ENCODE measurements around the gene INTS1.
A peak's percentile ranks its signal among the peaks of the same experiment; 100 is the strongest.

The INTS1 gene

DNA sequence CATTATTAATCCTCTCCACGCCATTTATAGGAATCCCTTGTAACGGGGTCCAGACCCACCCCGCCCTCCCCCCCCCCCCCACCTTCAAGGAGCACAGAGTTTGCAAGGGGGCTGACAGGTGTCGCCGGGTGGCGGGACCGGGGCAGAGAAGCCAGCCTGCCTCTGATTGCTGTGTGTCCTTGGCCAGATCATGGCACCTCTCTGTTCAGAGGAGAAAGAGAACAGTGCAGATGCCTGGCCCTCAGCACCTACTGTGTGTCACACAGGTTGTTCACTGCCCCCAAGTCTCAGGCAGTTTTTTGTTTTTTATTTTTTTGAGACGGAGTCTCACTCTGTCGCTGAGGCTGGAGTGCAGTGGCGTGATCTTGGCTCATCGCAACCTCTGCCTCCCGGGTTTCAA is 39.5 kb downstream of the INTS1 start:
- DNase-seq (ENCODE audit: low read depth in 3 of 3, low spot score in 1 of 3), result no peak

DNA sequence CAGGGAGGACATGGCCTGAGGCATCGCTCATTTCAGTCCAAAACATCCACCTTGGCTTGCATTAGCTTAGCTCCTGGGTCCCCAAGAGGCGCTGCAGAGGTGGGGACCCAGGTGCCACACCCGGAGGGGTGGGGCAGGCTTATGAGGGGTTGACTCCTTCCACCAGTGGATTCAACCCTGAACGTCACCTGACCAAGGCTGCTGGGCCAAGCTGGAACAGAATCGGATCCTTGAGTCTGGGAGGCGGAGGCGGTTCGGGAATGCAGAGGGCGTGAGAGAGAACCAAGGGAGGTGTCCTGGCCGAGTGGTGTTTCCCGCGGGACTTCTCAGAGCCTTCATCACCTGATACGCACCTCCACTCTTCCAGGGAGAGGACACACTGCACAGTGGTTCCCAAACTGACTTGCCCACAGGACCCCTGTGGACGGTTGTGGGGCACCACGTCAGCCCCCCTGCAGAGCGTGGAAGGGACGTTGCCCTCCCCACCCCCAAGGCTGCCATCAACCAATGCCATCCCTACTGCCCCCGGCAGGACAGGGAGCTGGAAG is 40.4 kb downstream of the INTS1 start:
- DNase-seq (ENCODE audit: low read depth in 3 of 3, low spot score in 1 of 3), result no peak

DNA sequence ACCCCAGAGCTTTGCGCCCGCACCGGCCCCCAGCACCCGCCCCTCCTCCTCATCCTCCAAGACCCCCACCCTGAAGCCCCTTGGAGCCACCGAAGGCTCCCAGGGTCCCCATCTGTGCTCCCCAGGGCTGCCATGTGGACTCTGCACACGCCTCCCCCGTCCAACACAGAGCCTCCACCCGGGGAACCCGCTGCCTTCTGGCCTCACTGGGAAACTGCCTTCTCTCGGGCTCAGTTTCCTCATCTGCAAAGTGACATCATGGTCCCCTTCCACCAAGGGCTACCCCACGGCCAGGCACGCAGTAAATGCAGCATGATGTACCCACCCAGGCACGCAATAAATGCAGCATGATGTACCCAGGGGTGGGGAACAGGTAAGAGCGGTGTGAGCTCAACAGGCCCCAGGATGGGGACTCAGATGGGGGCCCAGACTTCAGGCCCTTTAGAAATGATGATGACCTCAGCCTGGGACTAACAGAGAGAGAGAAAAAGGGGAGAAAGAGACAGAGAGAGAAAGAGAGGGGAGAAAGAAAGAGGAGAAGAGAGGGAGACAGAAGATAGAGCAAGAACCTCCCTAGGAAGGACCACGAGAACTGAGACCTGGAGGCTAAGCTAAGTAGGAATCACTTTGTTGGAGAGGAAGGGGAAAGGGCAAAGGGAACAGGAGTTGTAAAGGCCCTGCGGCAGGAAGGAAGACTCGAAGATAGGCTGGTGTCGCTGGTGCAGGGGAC is 42.4 kb downstream of the INTS1 start:
- DNase-seq (ENCODE audit: low read depth in 3 of 3, low spot score in 1 of 3), result no peak

DNA sequence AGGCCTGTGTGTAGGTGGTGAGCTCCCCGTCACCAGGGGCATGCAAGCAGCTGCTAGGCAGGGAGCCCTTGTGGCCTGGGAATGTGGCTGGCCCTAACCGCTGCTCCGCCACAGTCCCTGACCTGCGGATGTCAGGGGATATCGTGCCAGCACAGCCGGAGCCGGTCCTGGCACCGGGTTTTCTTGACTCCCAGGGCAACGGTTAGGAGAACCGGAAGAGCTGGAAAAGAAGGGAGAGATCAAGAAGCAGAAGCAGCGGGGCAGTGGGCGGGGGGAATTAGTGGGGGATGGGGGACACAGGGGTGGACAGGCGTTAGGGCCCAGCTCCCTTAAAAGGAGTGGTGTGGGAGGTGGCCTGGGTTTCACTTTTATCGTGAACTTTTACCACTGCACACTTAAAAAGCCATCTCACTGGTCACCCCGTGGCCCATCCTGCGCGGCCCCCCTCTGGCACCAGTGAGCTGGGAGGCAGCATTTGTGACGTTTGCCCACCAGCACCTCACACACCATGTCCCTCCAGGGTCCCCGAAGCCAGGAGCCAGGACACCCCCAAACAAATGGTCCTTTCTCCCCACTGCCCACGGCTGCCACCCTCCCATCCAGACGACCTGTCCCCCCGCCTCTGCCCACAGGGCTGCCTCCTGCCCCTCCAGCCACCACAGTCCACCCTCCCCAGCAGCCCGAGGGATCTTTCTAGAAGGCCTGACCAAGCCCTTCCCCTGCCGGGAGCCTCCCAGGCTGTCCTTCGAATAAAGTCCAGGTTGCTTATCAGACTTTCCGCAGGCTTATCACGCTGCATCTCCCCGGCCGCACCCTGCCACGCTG is 43.2 kb downstream of the INTS1 start:
- no peak for DNase-seq (ENCODE audit: low read depth in 3 of 3, low spot score in 1 of 3)

GRCh38 chr7:1459920-1460820 is 44.0 kb downstream of the INTS1 start:
- no peak for DNase-seq (ENCODE audit: low read depth in 3 of 3, low spot score in 1 of 3)

- DNase-seq (ENCODE audit: low read depth in 3 of 3, low spot score in 1 of 3), result peak; percentile 93 to 97 (median 97)
Measured at GRCh38 chr7:1459512-1459892, 44.7 kb downstream of the INTS1 start.

- DNase-seq (ENCODE audit: low read depth in 3 of 3, low spot score in 1 of 3), result peak in 1 of 3 donors; percentile 5
Measured at GRCh38 chr7:1458683-1459511, 45.3 kb downstream of the INTS1 start, which contains the start of gene MICALL2. Gene MICALL2, minus strand, starts transcription at chr7:1459470. Its CDS starts 144 bp downstream, at chr7:1459326.

DNA sequence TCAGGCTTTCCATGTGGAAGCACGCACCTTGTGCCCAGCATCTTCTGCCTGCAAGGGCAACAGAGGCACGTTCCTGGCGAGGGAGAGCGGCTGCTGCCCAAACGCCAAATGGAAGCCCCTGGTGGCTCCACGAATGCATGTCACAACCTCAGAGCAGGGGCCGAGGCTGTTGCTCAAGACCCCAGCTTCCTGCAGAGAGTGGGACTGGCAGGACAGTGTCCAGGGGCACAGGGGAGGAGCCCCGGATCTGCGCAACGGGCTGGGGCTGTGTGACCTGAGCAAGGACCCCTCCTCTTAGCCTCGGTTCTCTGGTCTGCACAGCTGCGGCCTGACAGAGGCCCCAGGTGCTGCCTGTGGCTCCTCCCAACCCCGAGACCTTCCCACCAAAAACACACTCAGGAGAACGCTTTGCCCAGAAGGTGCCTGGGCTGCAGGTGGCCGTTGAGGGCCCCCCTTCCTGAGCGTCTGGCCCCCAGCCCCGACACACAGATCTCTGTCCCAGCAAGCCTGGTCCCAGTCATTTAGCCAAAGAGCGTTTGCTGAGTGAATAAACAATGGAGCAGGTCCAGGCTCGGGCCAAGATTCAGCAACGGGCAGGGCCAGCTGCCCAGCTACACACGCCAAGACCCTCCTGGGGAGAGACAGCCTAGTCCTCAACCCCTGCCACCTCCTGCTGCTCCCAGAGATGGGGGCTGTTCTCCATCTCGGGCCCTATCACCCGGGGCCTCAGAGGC is 46.1 kb downstream of the INTS1 start:
- no peak for DNase-seq (ENCODE audit: low read depth in 3 of 3, low spot score in 1 of 3)

DNA sequence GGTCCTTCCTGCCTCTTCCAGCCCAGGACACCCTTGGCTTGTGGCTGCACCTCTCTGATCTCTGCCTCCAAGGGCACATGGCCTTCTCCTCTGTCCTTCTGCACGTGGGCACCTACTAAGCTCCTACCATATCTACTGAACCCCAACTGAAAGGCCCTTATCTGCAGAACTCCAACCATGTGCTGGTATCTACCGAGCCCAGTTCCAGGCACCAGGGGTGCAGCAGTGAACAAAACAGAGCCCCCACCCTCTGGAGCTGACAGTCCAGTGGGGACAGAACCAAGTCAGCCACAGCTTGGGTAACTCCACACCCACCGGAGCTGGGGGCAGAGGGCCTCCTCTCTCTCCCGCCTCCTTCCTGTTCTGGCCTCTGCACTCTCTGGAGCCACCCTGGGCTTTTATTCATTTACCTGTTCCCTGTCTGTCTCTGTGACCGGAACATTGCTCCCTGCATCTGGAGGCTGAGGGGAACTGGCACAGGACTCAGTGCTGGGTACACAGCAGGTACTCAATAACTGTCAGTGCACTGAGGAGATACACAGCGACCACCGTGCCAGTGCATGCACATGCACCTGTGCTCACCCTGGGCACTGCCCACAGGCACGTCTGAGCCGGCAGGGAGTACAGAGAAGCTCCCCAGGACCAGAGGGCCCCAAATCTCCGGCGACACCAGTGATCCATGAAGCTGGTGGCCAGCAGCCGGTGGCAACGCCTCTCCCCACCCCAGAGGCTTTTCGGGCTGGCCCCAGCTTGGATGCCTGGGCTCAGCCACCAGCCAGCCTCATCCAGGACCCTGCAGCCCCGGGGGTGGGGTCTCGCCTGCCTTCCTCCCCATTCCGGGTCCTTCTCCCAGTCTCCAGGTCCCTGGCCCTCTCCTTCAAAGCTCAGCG is 46.9 kb downstream of the INTS1 start:
- no peak for DNase-seq (ENCODE audit: low read depth in 3 of 3, low spot score in 1 of 3)

DNA sequence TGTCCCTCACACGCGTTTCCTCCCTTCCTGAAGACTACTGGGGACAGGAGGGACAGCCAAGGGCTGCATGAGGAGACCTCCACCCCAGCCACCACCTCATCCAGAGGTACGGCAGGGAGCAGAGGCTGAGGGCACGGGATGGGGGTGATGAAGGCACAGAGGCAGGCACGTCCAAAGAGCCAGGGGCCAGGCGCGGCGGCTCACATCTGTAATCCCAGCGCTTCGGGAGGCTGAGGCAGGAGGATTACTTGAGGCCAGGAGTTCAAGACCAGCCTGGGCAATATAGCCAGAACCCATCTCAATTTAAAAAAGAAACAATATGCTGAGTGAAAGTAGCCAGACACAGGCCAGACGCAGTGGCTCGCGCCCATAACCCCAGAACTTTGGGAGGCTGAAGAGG is 48.2 kb downstream of the INTS1 start:
- no peak for DNase-seq (ENCODE audit: low read depth in 3 of 3, low spot score in 1 of 3)

GRCh38 chr7:1455241-1455939 is 48.8 kb downstream of the INTS1 start:
- DNase-seq (ENCODE audit: low read depth in 3 of 3, low spot score in 1 of 3), result no peak

DNA sequence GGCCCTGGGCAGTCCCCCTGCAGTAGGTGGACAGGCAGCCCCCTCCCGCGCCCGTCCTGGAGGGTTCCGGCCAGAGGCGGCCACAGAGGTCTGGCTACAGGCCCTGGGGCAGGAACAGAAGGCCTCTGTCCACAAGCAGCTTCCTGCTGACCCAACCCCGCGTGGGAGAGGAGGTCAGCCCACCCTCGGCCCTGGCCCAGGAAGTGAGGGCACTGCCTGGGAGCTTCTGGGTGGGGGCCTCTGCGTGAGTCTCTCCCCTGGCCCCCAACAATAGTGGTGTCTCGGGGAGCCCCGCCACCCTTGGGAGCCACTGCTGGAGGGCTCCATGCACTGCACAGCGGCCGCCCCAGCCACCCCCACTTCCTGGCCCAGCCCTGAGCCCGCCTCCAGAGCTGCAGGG is 49.6 kb downstream of the INTS1 start:
- DNase-seq (ENCODE audit: low read depth in 3 of 3, low spot score in 1 of 3), result no peak

GRCh38 chr7:1452205-1452604 is 52.0 kb downstream of the INTS1 start:
- no peak for DNase-seq (ENCODE audit: low read depth in 3 of 3, low spot score in 1 of 3)

DNA sequence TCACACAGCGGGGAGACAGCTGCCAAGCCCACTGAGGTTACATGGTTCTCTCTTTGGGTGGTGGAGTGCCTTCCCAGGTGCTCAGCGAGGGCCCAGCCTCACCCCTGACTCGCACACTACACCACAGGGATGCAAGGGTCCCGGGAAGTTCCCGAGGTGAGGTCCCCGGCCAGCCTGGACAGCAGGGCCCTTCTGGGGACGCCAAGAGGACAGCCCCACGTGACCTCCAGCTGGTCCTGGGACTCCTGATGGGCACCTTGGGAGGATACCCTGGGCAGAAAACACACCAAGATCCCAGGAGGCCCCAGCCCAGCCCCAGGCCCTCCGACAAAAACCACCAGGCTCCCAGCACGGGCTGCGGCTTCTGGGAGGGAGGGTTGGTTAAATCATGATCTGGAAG is 53.2 kb downstream of the INTS1 start:
- no peak for DNase-seq (ENCODE audit: low read depth in 3 of 3, low spot score in 1 of 3)

DNA sequence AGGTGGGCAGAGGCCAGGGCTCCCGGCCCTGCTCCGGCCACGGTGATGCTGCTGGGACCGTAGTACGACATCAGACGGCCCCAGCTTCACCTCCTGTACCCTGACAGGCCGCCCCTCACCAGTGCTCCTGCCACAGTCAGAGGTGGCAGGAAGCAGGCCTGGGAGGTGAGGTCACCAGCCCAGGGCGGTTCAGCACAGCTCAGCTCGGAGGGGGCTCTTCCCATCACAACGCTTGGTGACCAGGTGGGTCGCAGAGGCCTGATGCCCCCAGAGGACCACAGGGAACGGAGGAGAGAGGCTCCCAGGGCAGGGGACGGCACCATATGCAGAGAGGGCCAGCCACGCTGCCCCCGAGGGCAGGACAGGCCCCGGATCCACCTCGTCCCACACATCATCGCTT is 53.8 kb downstream of the INTS1 start:
- no peak for DNase-seq (ENCODE audit: low read depth in 3 of 3, low spot score in 1 of 3)

DNA sequence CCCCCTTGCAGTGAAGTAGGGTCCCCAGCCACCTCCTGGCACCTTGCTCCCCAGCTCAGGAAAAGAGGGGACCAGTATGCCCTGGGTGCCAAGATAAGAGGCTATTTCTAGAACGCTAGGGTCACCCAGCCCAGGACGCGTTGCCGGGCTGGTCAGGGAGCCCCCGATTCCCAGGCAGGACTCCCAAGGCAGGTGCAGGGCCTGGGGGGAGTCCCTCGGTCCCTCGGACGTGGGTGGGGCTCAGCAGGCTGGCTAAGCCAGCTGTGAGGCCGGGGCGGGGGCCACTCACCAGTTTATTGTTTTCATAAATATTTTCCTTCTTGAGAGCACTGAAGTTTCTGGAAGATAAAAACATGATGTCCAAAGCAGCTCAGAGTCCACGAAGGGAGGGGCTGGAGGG is 54.2 kb downstream of the INTS1 start:
- no peak for DNase-seq (ENCODE audit: low read depth in 3 of 3, low spot score in 1 of 3)

DNA sequence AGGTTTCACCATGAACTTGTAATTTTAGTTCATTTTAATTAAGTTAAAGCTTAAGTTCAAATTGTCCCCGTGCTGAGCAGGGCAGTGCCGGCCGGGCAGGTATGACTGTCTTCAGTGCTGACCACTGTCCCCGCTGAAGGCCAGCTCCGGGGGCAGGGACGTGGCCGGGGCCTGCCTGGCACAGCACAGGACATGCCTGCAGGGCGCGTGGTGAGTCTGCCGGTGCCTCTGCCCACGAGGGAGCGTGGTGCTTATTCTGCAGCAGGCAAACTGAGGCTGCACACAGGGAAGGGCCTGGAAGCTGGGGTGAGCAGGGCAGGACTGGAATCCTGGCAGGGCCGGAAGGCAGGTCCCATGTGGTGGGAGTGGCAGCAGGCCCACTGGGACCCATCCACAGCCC is 54.7 kb downstream of the INTS1 start:
- no peak for DNase-seq (ENCODE audit: low read depth in 3 of 3, low spot score in 1 of 3)

DNA sequence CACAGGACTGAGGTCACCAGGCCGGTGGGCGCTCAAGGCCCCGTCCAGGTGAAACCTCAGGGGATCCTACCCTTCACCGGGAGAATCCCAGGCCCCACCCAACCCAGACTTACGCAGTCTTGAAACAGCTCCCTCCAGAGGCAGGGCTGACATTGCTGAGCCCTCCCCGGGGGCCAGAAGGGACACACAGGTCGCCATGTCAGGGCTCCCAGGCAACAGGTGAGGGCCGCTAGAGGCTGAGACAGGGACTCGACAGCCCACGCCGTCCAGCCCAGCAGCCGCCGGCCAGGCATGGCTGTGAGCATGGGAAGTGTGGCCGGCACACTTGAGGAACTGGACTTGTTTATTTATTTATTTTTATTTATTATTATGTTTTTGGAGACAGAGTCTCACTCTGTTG is 55.2 kb downstream of the INTS1 start:
- no peak for DNase-seq (ENCODE audit: low read depth in 3 of 3, low spot score in 1 of 3)
